ENCODE data around the gene PPHLN1. TPM values are rescaled to one million over a fixed set of nuclear protein-coding genes. Genes with fewer than 3 reads are reported as not detected.

PPHLN1 gene
- total RNA-seq, 4 donors from 2014 or later = 44.9 to 324 (median 59.6) TPM

- intact Hi-C loops (cut with DNase I; ENCODE audit: low total_unique reads) = no loop called here
- no peaks in the 10 kb centered on the region for H3K4me1 ChIP-seq
Observed at GRCh38 chr12:42394429-42394828, 68.5 kb downstream of the PPHLN1 start.

GRCh38 chr12:42396473-42397259, 70.7 kb downstream of the PPHLN1 start:
- no peak for DNase-seq
- intact Hi-C loops (cut with DNase I; ENCODE audit: low total_unique reads) = no loop called here
- Histone ChIP-seq H3K27me3 (no peaks in the 10 kb centered on the region), H3K9me3 (no peaks in the 10 kb centered on the region), H3K4me1 (no peaks in the 10 kb centered on the region), H3K36me3 (peaks cover 0 to 17% (median 8%) of the 10 kb centered on the region in 4 donors), H3K4me3 (no peak overlapping the region), H3K27ac (no peak overlapping the region)
- TF ChIP-seq POLR2A (IDR thresholded peaks at IDR 0.05) (no peak), CTCF (IDR thresholded peaks at IDR 0.05) (no peak), POLR2AphosphoS5 (IDR thresholded peaks at IDR 0.05) (no peak), EP300 (IDR thresholded peaks at IDR 0.05; ENCODE audit: low read depth) (no peak)
- in situ Hi-C loops (cut with MboI; ENCODE audit: low pct_ligation_motif_present in 1 of 4, low pct_unique_long_range_greater_than_20kb in 1 of 4, low sequenced_read_pairs in 3 of 4) = no loop called here
- WGBS, 2 donors (ENCODE audit: low coverage in 1 of 2) = 90 to 92% methylated on average over 3 of the region's 3 CpGs

More at GRCh38 chr12:42394429-42394828, 68.5 kb downstream of the PPHLN1 start:
- Histone ChIP-seq H3K36me3 (peaks cover 0 to 21% (median 3%) of the 10 kb centered on the region in 4 donors), H3K27me3 (no peaks in the 10 kb centered on the region), H3K27ac (no peak overlapping the region), H3K4me3 (no peak overlapping the region), H3K9me3 (no peaks in the 10 kb centered on the region)
- no peak for DNase-seq
- TF ChIP-seq POLR2A (IDR thresholded peaks at IDR 0.05) = no peak
- no peak for TF ChIP-seq EP300 (IDR thresholded peaks at IDR 0.05; ENCODE audit: low read depth)
- TF ChIP-seq POLR2AphosphoS5 (IDR thresholded peaks at IDR 0.05) = no peak
- TF ChIP-seq CTCF (IDR thresholded peaks at IDR 0.05) = no peak
- WGBS, 2 donors (ENCODE audit: low coverage in 1 of 2) = 91 to 97% methylated on average over 2 of the region's 2 CpGs
- in situ Hi-C loops (cut with MboI; ENCODE audit: low pct_ligation_motif_present in 1 of 4, low pct_unique_long_range_greater_than_20kb in 1 of 4, low sequenced_read_pairs in 3 of 4) = no loop called here

- DNase-seq = no peak
- no peak for TF ChIP-seq EP300 (IDR thresholded peaks at IDR 0.05; ENCODE audit: low read depth)
- TF ChIP-seq CTCF (IDR thresholded peaks at IDR 0.05) = no peak
- TF ChIP-seq POLR2AphosphoS5 (IDR thresholded peaks at IDR 0.05) = no peak
- TF ChIP-seq POLR2A (IDR thresholded peaks at IDR 0.05) = no peak
- intact Hi-C loops (cut with DNase I; ENCODE audit: low total_unique reads) = no loop called here
- H3K4me1 ChIP-seq = no peaks in the 10 kb centered on the region
- no peak overlapping the region for H3K4me3 ChIP-seq
- H3K36me3 ChIP-seq = peaks cover 0 to 22% (median 6%) of the 10 kb centered on the region in 4 donors
- in situ Hi-C loops (cut with MboI; ENCODE audit: low pct_ligation_motif_present in 1 of 4, low pct_unique_long_range_greater_than_20kb in 1 of 4, low sequenced_read_pairs in 3 of 4) = no loop called here
- H3K27ac ChIP-seq = no peak overlapping the region
- H3K9me3 ChIP-seq = no peaks in the 10 kb centered on the region
- no peaks in the 10 kb centered on the region for H3K27me3 ChIP-seq
Observed at GRCh38 chr12:42402821-42403411, 76.9 kb downstream of the PPHLN1 start.

- TF ChIP-seq POLR2AphosphoS5 (IDR thresholded peaks at IDR 0.05) (no peak), CTCF (IDR thresholded peaks at IDR 0.05) (no peak), EP300 (IDR thresholded peaks at IDR 0.05; ENCODE audit: low read depth) (no peak), POLR2A (IDR thresholded peaks at IDR 0.05) (no peak)
- H3K4me3 ChIP-seq = no peak overlapping the region
- no peak overlapping the region for H3K27ac ChIP-seq
- no peaks in the 10 kb centered on the region for H3K4me1 ChIP-seq
- DNase-seq = no peak
- intact Hi-C loops (cut with DNase I; ENCODE audit: low total_unique reads) = no loop called here
- 97 to 100% methylated on average over 1 of the region's 1 CpG for WGBS, 2 donors (ENCODE audit: low coverage in 1 of 2)
- H3K9me3 ChIP-seq = no peaks in the 10 kb centered on the region
- no peaks in the 10 kb centered on the region for H3K27me3 ChIP-seq
- peaks cover 0 to 5% (median 1%) of the 10 kb centered on the region in 4 donors for H3K36me3 ChIP-seq
- in situ Hi-C loops (cut with MboI; ENCODE audit: low pct_ligation_motif_present in 1 of 4, low pct_unique_long_range_greater_than_20kb in 1 of 4, low sequenced_read_pairs in 3 of 4) = no loop called here
Observed at GRCh38 chr12:42407306-42407705, 81.3 kb downstream of the PPHLN1 start.

Measured in transverse colon (tissue), 4 donors.